Measurements from ENCODE around the gene MAP1LC3B. TPM values are rescaled to one million over a fixed set of nuclear protein-coding genes. Genes with fewer than 3 reads are reported as not detected.

MAP1LC3B gene
- total RNA-seq, 1 donor from 2014 or later, result 39.1 TPM

DNA sequence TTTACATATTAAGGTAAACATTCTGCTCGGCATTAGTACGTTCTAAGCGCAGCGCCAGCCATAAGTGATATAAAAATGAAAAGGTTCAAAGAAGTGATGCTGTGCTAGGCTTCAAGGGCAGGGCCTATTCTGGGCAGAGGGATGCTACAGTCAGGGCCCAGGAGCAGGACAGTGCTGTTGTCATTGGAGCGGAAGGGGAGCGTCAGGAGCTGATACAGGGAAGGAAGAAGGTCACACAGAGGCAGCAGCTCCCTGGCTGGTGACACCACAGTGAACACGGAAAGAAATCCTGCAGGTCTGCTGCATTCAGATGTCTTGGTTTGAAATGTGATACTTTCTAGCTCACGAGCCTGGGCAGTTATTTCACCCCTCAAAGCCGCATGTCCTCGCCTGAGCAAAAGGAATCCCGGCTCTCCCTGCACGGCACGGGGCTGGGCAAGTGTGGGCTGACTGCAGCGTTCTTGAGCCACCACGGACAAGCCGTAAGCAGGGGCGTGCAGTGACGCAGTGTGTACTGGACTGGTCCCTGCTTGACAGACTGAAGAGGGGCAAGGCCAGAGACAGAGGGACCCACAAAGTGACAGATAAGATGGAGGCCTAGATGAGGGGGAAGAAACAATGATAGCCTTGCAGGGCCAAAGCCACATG lies 59.6 kb downstream of the MAP1LC3B start:
- Histone ChIP-seq H3K36me3 (no peaks in the 10 kb centered on the region), H2AFZ (replicated peaks) (no peak overlapping the region), H3K9me3 (ENCODE audit: low read depth) (no peaks in the 10 kb centered on the region), H3K9ac (no peak overlapping the region), H3K4me2 (no peak overlapping the region), H3K79me2 (ENCODE audit: low read depth) (no peaks in the 10 kb centered on the region), H3K4me1 (no peaks in the 10 kb centered on the region), H4K20me1 (ENCODE audit: low read depth) (peaks cover 8% of the 10 kb centered on the region), H3K4me3 (no peak overlapping the region), H3F3A (ENCODE audit: low read depth) (no peaks in the 10 kb centered on the region), H3K27me3 (no peaks in the 10 kb centered on the region), H3K27ac (no peak overlapping the region)
- Mint-ChIP-seq H3K4me3 (no peak overlapping the region), H3K27me3 (ENCODE audit: insufficient read depth, low read depth) (no peaks in the 10 kb centered on the region), H3K36me3 (peaks cover 23% of the 10 kb centered on the region), H3K27ac (no peak overlapping the region), H3K9me3 (no peaks in the 10 kb centered on the region), H3K4me1 (peaks cover 2% of the 10 kb centered on the region)
- no peak for DNase-seq (ENCODE audit: low spot score)
- TF ChIP-seq, protein P1, sequence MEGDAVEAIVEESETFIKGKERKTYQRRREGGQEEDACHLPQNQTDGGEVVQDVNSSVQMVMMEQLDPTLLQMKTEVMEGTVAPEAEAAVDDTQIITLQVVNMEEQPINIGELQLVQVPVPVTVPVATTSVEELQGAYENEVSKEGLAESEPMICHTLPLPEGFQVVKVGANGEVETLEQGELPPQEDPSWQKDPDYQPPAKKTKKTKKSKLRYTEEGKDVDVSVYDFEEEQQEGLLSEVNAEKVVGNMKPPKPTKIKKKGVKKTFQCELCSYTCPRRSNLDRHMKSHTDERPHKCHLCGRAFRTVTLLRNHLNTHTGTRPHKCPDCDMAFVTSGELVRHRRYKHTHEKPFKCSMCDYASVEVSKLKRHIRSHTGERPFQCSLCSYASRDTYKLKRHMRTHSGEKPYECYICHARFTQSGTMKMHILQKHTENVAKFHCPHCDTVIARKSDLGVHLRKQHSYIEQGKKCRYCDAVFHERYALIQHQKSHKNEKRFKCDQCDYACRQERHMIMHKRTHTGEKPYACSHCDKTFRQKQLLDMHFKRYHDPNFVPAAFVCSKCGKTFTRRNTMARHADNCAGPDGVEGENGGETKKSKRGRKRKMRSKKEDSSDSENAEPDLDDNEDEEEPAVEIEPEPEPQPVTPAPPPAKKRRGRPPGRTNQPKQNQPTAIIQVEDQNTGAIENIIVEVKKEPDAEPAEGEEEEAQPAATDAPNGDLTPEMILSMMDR (IDR thresholded peaks at IDR 0.05), result no peak
- TF ChIP-seq EZH2 (IDR thresholded peaks at IDR 0.05) (no peak), EZH2phosphoT487 (IDR thresholded peaks at IDR 0.05) (no peak)

DNA sequence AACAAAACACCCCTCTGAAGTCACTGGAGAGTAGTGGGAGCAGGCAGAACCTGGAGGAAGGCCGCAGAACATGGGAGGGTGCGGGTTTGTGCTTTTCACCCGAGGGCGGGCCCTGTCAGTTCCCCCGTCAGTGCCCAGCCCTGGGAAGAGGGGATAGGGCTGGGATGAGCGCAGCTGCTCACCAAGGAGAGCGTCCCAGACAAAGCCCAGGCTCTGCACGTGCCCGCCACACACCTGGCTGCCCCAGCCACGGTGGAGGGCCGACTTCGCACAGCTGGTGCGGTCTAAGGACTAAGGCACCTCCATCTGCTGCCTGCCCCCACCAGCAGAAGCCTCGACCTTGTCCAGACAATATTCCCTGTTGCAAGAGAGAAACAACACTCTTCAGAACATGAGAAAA lies 61.2 kb downstream of the MAP1LC3B start:
- Histone ChIP-seq H3K36me3 (no peaks in the 10 kb centered on the region), H2AFZ (replicated peaks) (no peak overlapping the region), H3F3A (ENCODE audit: low read depth) (no peaks in the 10 kb centered on the region), H3K4me3 (no peak overlapping the region), H3K79me2 (ENCODE audit: low read depth) (no peaks in the 10 kb centered on the region), H3K4me2 (no peak overlapping the region), H3K27me3 (no peaks in the 10 kb centered on the region), H4K20me1 (ENCODE audit: low read depth) (peaks cover 8% of the 10 kb centered on the region), H3K27ac (no peak overlapping the region), H3K4me1 (no peaks in the 10 kb centered on the region), H3K9ac (no peak overlapping the region), H3K9me3 (ENCODE audit: low read depth) (no peaks in the 10 kb centered on the region)
- Mint-ChIP-seq H3K9me3 (no peaks in the 10 kb centered on the region), H3K27ac (no peak overlapping the region), H3K36me3 (peaks cover 12% of the 10 kb centered on the region), H3K27me3 (ENCODE audit: insufficient read depth, low read depth) (no peaks in the 10 kb centered on the region), H3K4me3 (no peak overlapping the region), H3K4me1 (peaks cover 9% of the 10 kb centered on the region)
- TF ChIP-seq, protein P1 (IDR thresholded peaks at IDR 0.05), result no peak
- no peak for TF ChIP-seq EZH2 (IDR thresholded peaks at IDR 0.05)
- TF ChIP-seq EZH2phosphoT487 (IDR thresholded peaks at IDR 0.05), result no peak
- DNase-seq (ENCODE audit: low spot score), result no peak

Other genes starting within 250 kb of the MAP1LC3B start
- 4.8 and 6.7 TPM in 2 replicates for gene C16orf95, start 74.9 kb upstream of the MAP1LC3B start, total RNA-seq (ENCODE audit: low replicate concordance)
- gene FBXO31, start 8.6 kb upstream of the MAP1LC3B start, total RNA-seq (ENCODE audit: low replicate concordance), result 5.8 and 19.8 TPM in 2 replicates
- 10.3 and 11.7 TPM in 2 replicates for gene ZCCHC14, start 100.7 kb downstream of the MAP1LC3B start, total RNA-seq (ENCODE audit: low replicate concordance)
- 7.1 and 19.4 TPM in 2 replicates for gene JPH3, start 210.2 kb downstream of the MAP1LC3B start, total RNA-seq (ENCODE audit: low replicate concordance)